Ovary (tissue), 9 donors: ENCODE data around the gene CCDC17. TPM values are rescaled to one million over a fixed set of nuclear protein-coding genes. Genes with fewer than 3 reads are reported as not detected.

Source experiments
- DNase-seq, 5 donors: peaks; one replicate each; pipeline ENCODE4 v3.0.0-alpha.2; 2019 to 2020
- H3K27ac ChIP-seq, 2 donors: fragments of 200-600 bp; one replicate each; pipeline versions ENCODE4 v1.5.1 to v1.8.0; 2019 to 2022
- H3K27me3 ChIP-seq: fragments of 200-600 bp; one replicate; pipeline ENCODE4 v1.8.0; 2022
- H3K36me3 ChIP-seq: fragments of 200-600 bp; sonication (generic); one replicate; pipeline ENCODE4 v1.5.1; 2019
- H3K4me1 ChIP-seq: one replicate; pipeline ENCODE4 v1.8.1; 2013; ENCODE audit warnings: mild to moderate bottlenecking, moderate library complexity; ENCODE audit not compliant: insufficient read depth
- H3K4me3 ChIP-seq: fragments of 200-600 bp; sonication (generic); one replicate; pipeline ENCODE4 v1.5.1; 2017
- H3K9me3 ChIP-seq, 2 donors: fragments of 200-600 bp in 1 of 2; sonication (generic) in 1 of 2; one replicate each; pipeline versions ENCODE4 v1.5.1 to v1.8.1; 2013 to 2019; ENCODE audit warnings: mild to moderate bottlenecking in 1 of 2, moderate library complexity in 1 of 2
- EP300 ChIP-seq: sonication (generic); formaldehyde crosslinking; IDR thresholded peaks from one replicate; pipeline ENCODE4 v1.6.1; 2017; ENCODE audit warnings: antibody characterized with exemption
- POLR2A ChIP-seq: fragments of 450-650 bp; IDR thresholded peaks from one replicate; pipeline ENCODE4 v1.6.1; 2017; ENCODE audit warnings: antibody characterized with exemption, mild to moderate bottlenecking, moderate library complexity
- WGBS, 3 donors: extraction: QIAGEN DNeasy Blood & Tissue Kit in 1 of 3; methylation state at CpG; one replicate each; pipeline versions ENCODE4 v1.1.5 to v1.1.7; 2013 to 2017; 5-methylcytosine and 5-hydroxymethylcytosine counted together
- intact Hi-C, 4 donors: fragments of 100-400 bp; cut with DNase I; formaldehyde crosslinking; loops; one replicate each; pipeline versions ENCODE4 v1.11.0 to v1.15.1; 2022 to 2023
- polyA plus RNA-seq, 2 donors: library from polyadenylated mRNA; stranded (reverse); fragments of 200-250 nt in 1 of 2; fragments of 350-450 nt in 1 of 2; fragmentation: Illumina TruSeq in 1 of 2; extraction: RNeasy Lipid Tissue Mini Kit (QIAGEN cat#74804) in 1 of 2; gene quantifications; one replicate each; pipeline ENCODE4 v1.2.3, GENCODE V29; 2013 to 2014
- total RNA-seq, 7 donors: library from RNA; depleted of rRNA in 2 of 7; stranded (reverse); fragments of >200 nt in 2 of 7; fragmentation: NEBNext Ultra II Directional in 3 of 7; extraction: Animal tissue kit (Norgen Biotek cat#: 25700) in 3 of 7; gene quantifications; one replicate each; pipeline versions ENCODE4 v1.1.0 to v1.2.4, GENCODE V29; 2016 to 2023
- TF ChIP-seq, protein P1 (sequence below), 3 donors: fragments of 450-650 bp in 2 of 3; fragments of 200-600 bp in 1 of 3; IDR thresholded peaks; one replicate each; pipeline versions ENCODE4 v1.5.1 to v1.8.0; 2016 to 2022; ENCODE audit warnings: antibody characterized with exemption in 3 of 3, mild to moderate bottlenecking in 1 of 3
- donor health status: DM: no; HTN: no; CAD: no; lungs with moderate emphysema.
- donor health status: DM: no; HTN: no; CAD: no.
- donor health status: Bipolar disorder and iron deficiency.
- donor health status: DM: yes; HTN: yes; CAD: no.
- donor health status: DM: no; HTN: no; CAD: no.
- donor health status: DM: yes; HTN: yes; CAD: no.

CCDC17 gene
- total and polyA plus RNA-seq, 9 donors: 1.3 to 30.2 (median 3.3) TPM

DNA sequence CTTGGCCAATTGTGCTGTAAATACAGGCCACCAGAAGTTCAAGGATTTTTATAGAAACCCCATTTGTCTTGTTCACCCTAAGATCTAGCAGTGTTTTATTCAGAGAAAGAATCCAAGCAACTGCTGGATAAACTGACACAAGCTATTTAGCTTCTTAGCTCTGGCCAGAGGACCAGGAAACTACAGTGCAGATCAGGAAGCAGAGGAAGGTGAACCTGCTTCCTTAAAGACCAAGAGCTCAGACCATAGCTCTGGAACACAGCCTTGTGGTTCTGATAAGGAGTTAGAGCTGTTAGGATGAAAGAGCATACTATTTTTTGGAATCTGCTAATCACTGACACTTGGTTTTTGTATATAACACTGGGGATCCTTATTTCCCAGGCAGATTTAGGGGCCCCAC lies 5.2 kb upstream of the CCDC17 start:
- Histone ChIP-seq H3K27ac (no peak overlapping the region), H3K27me3 (no peaks in the 10 kb centered on the region), H3K4me3 (no peak overlapping the region), H3K36me3 (no peaks in the 10 kb centered on the region), H3K4me1 (no peaks in the 10 kb centered on the region), H3K9me3 (no peaks in the 10 kb centered on the region)
- intact Hi-C loops: no loop called here
- no peak for TF ChIP-seq POLR2A
- TF ChIP-seq, protein P1, sequence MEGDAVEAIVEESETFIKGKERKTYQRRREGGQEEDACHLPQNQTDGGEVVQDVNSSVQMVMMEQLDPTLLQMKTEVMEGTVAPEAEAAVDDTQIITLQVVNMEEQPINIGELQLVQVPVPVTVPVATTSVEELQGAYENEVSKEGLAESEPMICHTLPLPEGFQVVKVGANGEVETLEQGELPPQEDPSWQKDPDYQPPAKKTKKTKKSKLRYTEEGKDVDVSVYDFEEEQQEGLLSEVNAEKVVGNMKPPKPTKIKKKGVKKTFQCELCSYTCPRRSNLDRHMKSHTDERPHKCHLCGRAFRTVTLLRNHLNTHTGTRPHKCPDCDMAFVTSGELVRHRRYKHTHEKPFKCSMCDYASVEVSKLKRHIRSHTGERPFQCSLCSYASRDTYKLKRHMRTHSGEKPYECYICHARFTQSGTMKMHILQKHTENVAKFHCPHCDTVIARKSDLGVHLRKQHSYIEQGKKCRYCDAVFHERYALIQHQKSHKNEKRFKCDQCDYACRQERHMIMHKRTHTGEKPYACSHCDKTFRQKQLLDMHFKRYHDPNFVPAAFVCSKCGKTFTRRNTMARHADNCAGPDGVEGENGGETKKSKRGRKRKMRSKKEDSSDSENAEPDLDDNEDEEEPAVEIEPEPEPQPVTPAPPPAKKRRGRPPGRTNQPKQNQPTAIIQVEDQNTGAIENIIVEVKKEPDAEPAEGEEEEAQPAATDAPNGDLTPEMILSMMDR (IDR thresholded peaks at IDR 0.05): no peak
- no peak for TF ChIP-seq EP300
- DNase-seq: no peak

GRCh38 chr1:45622524-45623394 lies 1.1 kb downstream of the CCDC17 start:
- intact Hi-C loops: no loop called here
- H3K27me3 ChIP-seq: no peaks in the 10 kb centered on the region
- H3K9me3 ChIP-seq: no peaks in the 10 kb centered on the region
- no peak overlapping the region for H3K4me3 ChIP-seq
- H3K27ac ChIP-seq: peak overlapping the region in 1 of 2 donors; percentile 52
- H3K4me1 ChIP-seq: no peaks in the 10 kb centered on the region
- DNase-seq: peak; percentile 30 to 61 (median 44)
- no peaks in the 10 kb centered on the region for H3K36me3 ChIP-seq
- WGBS, 3 donors: 34 to 49% (median 35%) methylated on average over 76 to 78 of the region's 78 CpGs
- TF ChIP-seq, protein P1 (IDR thresholded peaks at IDR 0.05): no peak
- TF ChIP-seq POLR2A (no peak), EP300 (no peak)

DNA sequence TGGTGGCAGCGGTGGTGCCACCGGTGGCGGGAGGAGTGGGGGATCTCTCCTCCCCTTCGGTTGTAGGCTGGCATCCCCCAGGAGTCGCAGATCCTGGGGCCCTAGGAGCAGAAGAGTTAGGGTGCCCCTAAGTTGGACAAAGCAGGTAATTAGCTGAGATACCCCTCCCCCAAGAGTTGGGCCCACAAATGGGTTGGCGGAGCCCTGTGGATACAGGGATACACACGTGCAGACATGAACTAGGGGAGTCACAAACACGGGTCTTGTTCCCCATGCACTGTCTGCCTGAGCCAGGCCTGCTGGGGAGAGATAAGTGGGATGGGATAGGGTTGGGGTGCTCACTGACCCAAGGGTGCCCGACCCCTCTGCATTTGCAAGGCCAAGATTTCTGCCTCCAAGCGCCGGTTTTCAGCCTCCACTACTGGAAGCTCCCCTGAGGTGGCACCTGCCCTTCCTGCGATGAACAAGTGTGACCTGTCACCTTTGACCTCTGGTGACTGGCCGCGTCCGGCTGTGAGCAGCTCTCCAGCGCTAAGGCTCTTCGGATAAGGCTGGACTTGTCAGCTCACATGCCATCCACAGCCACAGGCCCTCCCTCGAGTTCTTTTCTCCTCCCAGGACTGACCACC lies 1.8 kb downstream of the CCDC17 start:
- peak in 3 of 5 donors; percentile 13 to 31 (median 28) for DNase-seq

GRCh38 chr1:45621501-45621836 lies 2.4 kb downstream of the CCDC17 start:
- WGBS, 3 donors: 77 to 81% (median 79%) methylated on average over 3 of the region's 3 CpGs
- TF ChIP-seq EP300 (no peak), POLR2A (no peak)
- TF ChIP-seq, protein P1 (IDR thresholded peaks at IDR 0.05): no peak
- H3K4me1 ChIP-seq: no peaks in the 10 kb centered on the region
- DNase-seq: no peak
- H3K36me3 ChIP-seq: no peaks in the 10 kb centered on the region
- intact Hi-C loops: no loop called here
- H3K27me3 ChIP-seq: no peaks in the 10 kb centered on the region
- no peak overlapping the region for H3K27ac ChIP-seq
- no peaks in the 10 kb centered on the region for H3K9me3 ChIP-seq
- no peak overlapping the region for H3K4me3 ChIP-seq

More for the DNA sequence above, 1.8 kb downstream of the CCDC17 start:
- WGBS, 3 donors: 57 to 63% (median 61%) methylated on average over 18 of the region's 18 CpGs
- peak overlapping the region in 1 of 2 donors; percentile 52 for H3K27ac ChIP-seq
- H3K4me1 ChIP-seq: no peaks in the 10 kb centered on the region
- intact Hi-C loops: no loop called here
- H3K9me3 ChIP-seq: no peaks in the 10 kb centered on the region
- no peaks in the 10 kb centered on the region for H3K27me3 ChIP-seq
- no peaks in the 10 kb centered on the region for H3K36me3 ChIP-seq
- no peak overlapping the region for H3K4me3 ChIP-seq
- TF ChIP-seq, protein P1 (IDR thresholded peaks at IDR 0.05): no peak
